A549 treated with RU486 at 1 μM for 4 hours (cell line): Measurements from ENCODE around the gene TOPBP1. TPM values are rescaled to one million over a fixed set of nuclear protein-coding genes. Genes with fewer than 3 reads are reported as not detected.

ENCODE experiments used
- total RNA-seq: library from RNA; stranded (reverse); fragments of 200-300 nt; extraction: Qiagen RNA extraction; gene quantifications from 5 replicates; pipeline ENCODE4 v1.2.3, GENCODE V29; 2022; ENCODE audit warnings: low read depth

Gene TOPBP1
- total RNA-seq: 21.5 to 30.3 TPM (median 26.7 TPM) in 5 replicates

GRCh38 chr3:133661454-133662277, at the start of gene TOPBP1:
Gene TOPBP1 (minus strand): TSS chr3:133661941. CDS start chr3:133661127, 814 bp downstream.

GRCh38 chr3:133573629-133574194, 88.0 kb downstream of the TOPBP1 start, which contains the start of gene CDV3:
Gene CDV3 (plus strand): TSS chr3:133573686. CDS start chr3:133574045, 359 bp downstream.

Other genes starting within 250 kb of the TOPBP1 start
- 98.7 to 143 TPM (median 129 TPM) in 5 replicates for gene CDV3, start 88.3 kb downstream of the TOPBP1 start, total RNA-seq
- 0.46 to 5.4 TPM (median 1.3 TPM) in 5 replicates for gene TF, start 84.5 kb upstream of the TOPBP1 start, total RNA-seq
- gene SRPRB, start 143.9 kb upstream of the TOPBP1 start, total RNA-seq: 56.7 to 71.7 TPM (median 62.8 TPM) in 5 replicates
- 0.91 to 2.8 TPM (median 2.2 TPM) in 5 replicates for gene RAB6B, start 233.9 kb upstream of the TOPBP1 start, total RNA-seq